ENCODE measurements around the gene ADGRG6.
A peak's percentile ranks its signal among the peaks of the same experiment; 100 is the strongest.

The ADGRG6 gene

DNA sequence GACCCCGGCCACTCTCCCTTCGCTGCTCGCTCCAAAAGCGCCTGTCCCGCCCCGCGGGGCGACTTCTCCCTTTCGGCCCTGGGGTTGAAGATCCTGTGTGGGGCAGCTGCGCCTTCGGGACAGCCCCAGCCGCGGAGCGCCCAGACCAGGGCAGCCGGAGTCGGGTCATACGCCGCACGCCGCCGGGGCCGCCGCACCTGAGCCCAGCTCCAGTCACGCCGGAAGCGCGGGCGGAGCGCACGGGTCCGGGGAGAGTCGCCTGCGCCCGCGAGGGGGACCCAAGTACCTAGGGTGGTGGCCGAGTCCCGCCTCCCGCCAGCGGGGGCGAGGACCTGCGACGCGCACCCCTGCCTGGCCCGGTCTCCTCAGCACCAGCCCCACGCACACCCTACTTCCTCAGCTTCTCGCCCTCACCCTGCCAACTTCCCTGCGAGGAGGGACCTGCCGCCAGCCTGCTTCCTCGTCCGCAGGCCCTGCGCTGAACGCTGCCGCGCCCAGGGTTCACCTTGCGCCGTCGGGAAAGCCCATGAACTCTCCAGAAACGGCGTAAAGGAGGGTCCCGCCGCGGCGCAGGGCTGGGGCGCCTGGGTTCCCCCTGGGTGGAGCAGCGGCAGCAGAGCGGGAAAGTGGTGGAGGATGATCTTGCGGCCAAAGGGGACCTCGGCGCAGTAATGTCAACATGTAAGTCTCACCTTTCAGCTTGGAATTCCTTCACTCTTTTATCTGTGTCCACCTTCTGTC lies at the start of gene ADGRG6:
Gene ADGRG6 (plus strand): TSS at position 357 of the 741 bp plus-strand sequence. CDS start 323 bp downstream, at position 680.
- H3K4me1 Mint-ChIP-seq = no peaks in the 10 kb centered on the region
- ATAC-seq (replicated peaks; ENCODE audit: extremely low read depth, poor library complexity, severe bottlenecking) (peak; percentile 60), DNase-seq (ENCODE audit: low spot score in 2 of 2) (no peak)
- H3K36me3 Mint-ChIP-seq (ENCODE audit: insufficient read depth) = no peaks in the 10 kb centered on the region
- H3K4me3 Mint-ChIP-seq = peak within 1 kb of the TSS; percentile 56
- no peak within 1 kb of the TSS for H3K27ac Mint-ChIP-seq (ENCODE audit: low read depth)
- H3K27me3 Mint-ChIP-seq = peaks cover 29% of the 10 kb centered on the region
- no peaks in the 10 kb centered on the region for H3K9me3 Mint-ChIP-seq

- no peak for ATAC-seq (replicated peaks; ENCODE audit: extremely low read depth, poor library complexity, severe bottlenecking)
- H3K4me3 Mint-ChIP-seq = no peak overlapping the region
- H3K27ac Mint-ChIP-seq (ENCODE audit: low read depth) = no peak overlapping the region
- no peaks in the 10 kb centered on the region for H3K36me3 Mint-ChIP-seq (ENCODE audit: insufficient read depth)
- no peaks in the 10 kb centered on the region for H3K9me3 Mint-ChIP-seq
- H3K4me1 Mint-ChIP-seq = no peaks in the 10 kb centered on the region
- DNase-seq (ENCODE audit: low spot score in 2 of 2) = no peak
- peaks cover 24% of the 10 kb centered on the region for H3K27me3 Mint-ChIP-seq
Measured at GRCh38 chr6:142254513-142254912, 47.3 kb upstream of the ADGRG6 start.

- ATAC-seq (replicated peaks; ENCODE audit: extremely low read depth, poor library complexity, severe bottlenecking) = no peak
- Mint-ChIP-seq H3K36me3 (ENCODE audit: insufficient read depth) (no peaks in the 10 kb centered on the region), H3K4me1 (no peaks in the 10 kb centered on the region), H3K27ac (ENCODE audit: low read depth) (no peak overlapping the region), H3K27me3 (peaks cover 24% of the 10 kb centered on the region), H3K4me3 (no peak overlapping the region), H3K9me3 (no peaks in the 10 kb centered on the region)
- DNase-seq (ENCODE audit: low spot score in 2 of 2) = no peak
Measured at GRCh38 chr6:142255785-142256184, 46.0 kb upstream of the ADGRG6 start.

GRCh38 chr6:142258305-142258704 lies 43.5 kb upstream of the ADGRG6 start:
- DNase-seq (ENCODE audit: low spot score in 2 of 2) (no peak), ATAC-seq (replicated peaks; ENCODE audit: extremely low read depth, poor library complexity, severe bottlenecking) (no peak)
- no peak overlapping the region for H3K4me3 Mint-ChIP-seq
- no peaks in the 10 kb centered on the region for H3K36me3 Mint-ChIP-seq (ENCODE audit: insufficient read depth)
- H3K27ac Mint-ChIP-seq (ENCODE audit: low read depth) = no peak overlapping the region
- no peaks in the 10 kb centered on the region for H3K9me3 Mint-ChIP-seq
- peaks cover 10% of the 10 kb centered on the region for H3K27me3 Mint-ChIP-seq
- H3K4me1 Mint-ChIP-seq = no peaks in the 10 kb centered on the region

DNA sequence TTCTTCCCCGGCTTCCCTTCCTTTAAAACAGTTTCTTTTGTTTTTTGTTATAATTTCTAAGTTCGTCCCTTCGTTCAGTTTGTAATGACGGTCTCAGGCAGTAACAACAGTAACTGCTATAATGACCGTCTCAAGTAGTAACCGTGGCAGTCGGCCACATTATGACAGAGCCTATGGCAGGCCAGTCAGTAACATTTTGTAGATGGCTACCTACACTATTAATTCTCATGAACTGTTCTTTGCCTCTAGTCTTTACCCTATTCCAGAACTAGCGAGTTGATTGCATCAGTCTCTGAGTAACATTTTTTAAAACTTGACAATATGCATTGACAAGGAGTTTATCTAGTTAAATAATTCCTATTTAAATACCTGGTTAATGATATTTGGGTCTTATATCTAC lies 43.0 kb upstream of the ADGRG6 start:
- Mint-ChIP-seq H3K27ac (ENCODE audit: low read depth) (no peak overlapping the region), H3K27me3 (peaks cover 10% of the 10 kb centered on the region), H3K4me1 (no peaks in the 10 kb centered on the region), H3K36me3 (ENCODE audit: insufficient read depth) (no peaks in the 10 kb centered on the region), H3K9me3 (no peaks in the 10 kb centered on the region), H3K4me3 (no peak overlapping the region)
- no peak for DNase-seq (ENCODE audit: low spot score in 2 of 2)
- no peak for ATAC-seq (replicated peaks; ENCODE audit: extremely low read depth, poor library complexity, severe bottlenecking)

- no peak overlapping the region for H3K4me3 Mint-ChIP-seq
- H3K27me3 Mint-ChIP-seq = peaks cover 10% of the 10 kb centered on the region
- DNase-seq (ENCODE audit: low spot score in 2 of 2) (no peak), ATAC-seq (replicated peaks; ENCODE audit: extremely low read depth, poor library complexity, severe bottlenecking) (no peak)
- no peaks in the 10 kb centered on the region for H3K36me3 Mint-ChIP-seq (ENCODE audit: insufficient read depth)
- no peaks in the 10 kb centered on the region for H3K4me1 Mint-ChIP-seq
- no peak overlapping the region for H3K27ac Mint-ChIP-seq (ENCODE audit: low read depth)
- H3K9me3 Mint-ChIP-seq = no peaks in the 10 kb centered on the region
Measured at GRCh38 chr6:142260748-142261147, 41.1 kb upstream of the ADGRG6 start.

DNA sequence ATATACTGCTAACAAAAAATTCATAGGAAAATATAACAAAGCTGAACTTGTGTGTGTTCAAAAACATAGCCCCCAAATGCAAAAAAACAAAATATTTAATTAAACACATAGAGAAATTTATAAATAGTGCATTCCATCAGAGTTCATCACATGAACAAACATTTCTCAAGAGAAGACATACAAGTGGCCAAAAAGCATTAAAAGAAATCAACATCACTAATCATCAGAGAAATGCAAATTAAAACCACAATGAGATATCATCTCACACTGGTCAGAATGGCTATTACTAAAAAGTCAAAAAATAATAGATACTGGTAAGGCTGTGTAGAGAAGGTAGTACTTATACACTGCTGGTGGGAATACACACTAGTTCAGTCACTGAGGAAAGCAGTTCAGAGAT lies 39.6 kb upstream of the ADGRG6 start:
- H3K4me3 Mint-ChIP-seq = no peak overlapping the region
- H3K27me3 Mint-ChIP-seq = peaks cover 2% of the 10 kb centered on the region
- no peaks in the 10 kb centered on the region for H3K4me1 Mint-ChIP-seq
- DNase-seq (ENCODE audit: low spot score in 2 of 2) (no peak), ATAC-seq (replicated peaks; ENCODE audit: extremely low read depth, poor library complexity, severe bottlenecking) (no peak)
- H3K27ac Mint-ChIP-seq (ENCODE audit: low read depth) = no peak overlapping the region
- no peaks in the 10 kb centered on the region for H3K36me3 Mint-ChIP-seq (ENCODE audit: insufficient read depth)
- no peaks in the 10 kb centered on the region for H3K9me3 Mint-ChIP-seq

DNA sequence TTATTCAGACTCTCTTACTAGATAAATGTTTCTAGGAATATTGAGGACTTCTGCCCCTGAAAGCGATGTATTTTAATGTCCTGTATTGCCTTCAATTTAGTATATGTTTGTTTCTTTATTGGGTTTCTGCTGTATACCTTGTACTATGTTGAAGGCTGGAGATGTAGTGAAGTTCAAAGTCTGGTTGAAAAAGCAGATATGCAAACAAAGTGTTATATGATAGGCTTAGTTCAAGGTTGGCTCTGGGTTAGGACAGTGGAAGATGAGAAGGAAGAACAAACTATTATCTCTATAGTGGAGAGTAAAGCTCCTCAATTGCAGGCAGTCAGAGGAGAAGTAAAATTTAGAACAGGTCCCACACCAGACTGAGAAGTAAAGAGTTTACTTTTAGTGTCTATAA lies 36.3 kb upstream of the ADGRG6 start:
- Mint-ChIP-seq H3K9me3 (no peaks in the 10 kb centered on the region), H3K27me3 (peaks cover 7% of the 10 kb centered on the region), H3K36me3 (ENCODE audit: insufficient read depth) (no peaks in the 10 kb centered on the region), H3K4me1 (no peaks in the 10 kb centered on the region), H3K27ac (ENCODE audit: low read depth) (no peak overlapping the region), H3K4me3 (no peak overlapping the region)
- no peak for DNase-seq (ENCODE audit: low spot score in 2 of 2)
- no peak for ATAC-seq (replicated peaks; ENCODE audit: extremely low read depth, poor library complexity, severe bottlenecking)

- no peaks in the 10 kb centered on the region for H3K4me1 Mint-ChIP-seq
- DNase-seq (ENCODE audit: low spot score in 2 of 2) (no peak), ATAC-seq (replicated peaks; ENCODE audit: extremely low read depth, poor library complexity, severe bottlenecking) (no peak)
- no peaks in the 10 kb centered on the region for H3K9me3 Mint-ChIP-seq
- peaks cover 7% of the 10 kb centered on the region for H3K27me3 Mint-ChIP-seq
- no peak overlapping the region for H3K4me3 Mint-ChIP-seq
- H3K27ac Mint-ChIP-seq (ENCODE audit: low read depth) = no peak overlapping the region
- no peaks in the 10 kb centered on the region for H3K36me3 Mint-ChIP-seq (ENCODE audit: insufficient read depth)
Measured at GRCh38 chr6:142266060-142266459, 35.7 kb upstream of the ADGRG6 start.

DNA sequence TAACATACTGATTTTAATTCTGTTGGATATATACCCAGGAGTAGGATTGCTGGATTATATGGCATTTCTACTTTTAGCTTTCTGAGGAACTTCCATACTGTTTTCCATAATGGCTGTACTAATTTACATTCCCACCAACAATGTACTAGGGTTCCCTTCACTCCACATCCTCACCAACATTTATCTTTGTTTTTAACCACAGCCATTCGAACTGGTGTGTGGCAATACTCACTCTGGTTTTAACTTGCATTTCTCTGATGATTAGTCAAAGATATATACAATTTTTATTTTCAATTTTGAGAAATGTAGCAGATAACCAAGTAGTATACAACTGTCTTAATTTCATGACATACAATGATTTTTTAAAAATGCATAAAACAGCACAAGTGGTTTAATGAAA lies 30.3 kb upstream of the ADGRG6 start:
- no peak overlapping the region for H3K27ac Mint-ChIP-seq (ENCODE audit: low read depth)
- H3K9me3 Mint-ChIP-seq = no peaks in the 10 kb centered on the region
- no peaks in the 10 kb centered on the region for H3K4me1 Mint-ChIP-seq
- no peak overlapping the region for H3K4me3 Mint-ChIP-seq
- peaks cover 57% of the 10 kb centered on the region for H3K27me3 Mint-ChIP-seq
- DNase-seq (ENCODE audit: low spot score in 2 of 2) = no peak
- ATAC-seq (replicated peaks; ENCODE audit: extremely low read depth, poor library complexity, severe bottlenecking) = no peak
- H3K36me3 Mint-ChIP-seq (ENCODE audit: insufficient read depth) = no peaks in the 10 kb centered on the region

DNA sequence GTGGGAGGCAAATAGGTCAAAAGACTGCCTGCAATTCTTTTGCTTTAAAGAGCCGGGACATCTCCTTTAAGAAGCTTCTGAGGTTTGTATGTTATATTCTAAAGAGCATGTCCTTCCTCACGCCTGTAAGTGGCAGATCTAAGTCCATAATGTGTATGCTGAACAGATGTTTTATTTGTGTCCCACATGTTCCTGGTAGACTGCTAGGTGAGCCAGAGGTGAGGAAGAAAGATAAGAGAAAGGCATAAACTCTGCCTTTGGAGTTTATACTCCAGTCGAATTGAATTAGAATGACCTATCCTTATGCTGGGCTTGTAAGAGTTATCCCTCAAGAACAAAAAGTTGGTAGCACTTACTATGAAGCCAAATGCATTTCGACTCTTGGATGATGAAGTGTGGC lies 27.2 kb upstream of the ADGRG6 start:
- DNase-seq (ENCODE audit: low spot score in 2 of 2) = no peak
- no peak overlapping the region for H3K27ac Mint-ChIP-seq (ENCODE audit: low read depth)
- H3K27me3 Mint-ChIP-seq = peaks cover 59% of the 10 kb centered on the region
- no peak for ATAC-seq (replicated peaks; ENCODE audit: extremely low read depth, poor library complexity, severe bottlenecking)
- no peaks in the 10 kb centered on the region for H3K36me3 Mint-ChIP-seq (ENCODE audit: insufficient read depth)
- H3K4me3 Mint-ChIP-seq = no peak overlapping the region
- no peaks in the 10 kb centered on the region for H3K9me3 Mint-ChIP-seq
- H3K4me1 Mint-ChIP-seq = no peaks in the 10 kb centered on the region

- no peak for ATAC-seq (replicated peaks; ENCODE audit: extremely low read depth, poor library complexity, severe bottlenecking)
Measured at GRCh38 chr6:142275236-142276006, 26.4 kb upstream of the ADGRG6 start.

GRCh38 chr6:142276256-142276655 lies 25.6 kb upstream of the ADGRG6 start:
- Mint-ChIP-seq H3K27me3 (peaks cover 63% of the 10 kb centered on the region), H3K27ac (ENCODE audit: low read depth) (no peak overlapping the region), H3K4me3 (no peak overlapping the region), H3K36me3 (ENCODE audit: insufficient read depth) (no peaks in the 10 kb centered on the region), H3K4me1 (no peaks in the 10 kb centered on the region), H3K9me3 (no peaks in the 10 kb centered on the region)
- ATAC-seq (replicated peaks; ENCODE audit: extremely low read depth, poor library complexity, severe bottlenecking) (no peak), DNase-seq (ENCODE audit: low spot score in 2 of 2) (no peak)

More at GRCh38 chr6:142275236-142276006, 26.4 kb upstream of the ADGRG6 start:
- no peak for DNase-seq (ENCODE audit: low spot score in 2 of 2)
- peaks cover 59% of the 10 kb centered on the region for H3K27me3 Mint-ChIP-seq
- H3K27ac Mint-ChIP-seq (ENCODE audit: low read depth) = no peak overlapping the region
- H3K4me3 Mint-ChIP-seq = no peak overlapping the region
- no peaks in the 10 kb centered on the region for H3K4me1 Mint-ChIP-seq
- H3K36me3 Mint-ChIP-seq (ENCODE audit: insufficient read depth) = no peaks in the 10 kb centered on the region
- H3K9me3 Mint-ChIP-seq = no peaks in the 10 kb centered on the region
